H1 (cell line): ENCODE results near the gene SPOCK1. TPM values are rescaled to one million over a fixed set of nuclear protein-coding genes. Genes with fewer than 3 reads are reported as not detected.

Source experiments
- ASH2L ChIP-seq: fragments of 200-600, 300-600 bp; sonication (generic); IDR thresholded peaks from one replicate; pipeline ENCODE4 v1.7.1; 2017; ENCODE audit warnings: low read length
- BACH1 ChIP-seq: IDR thresholded peaks from 2 replicates; pipeline ENCODE4 v1.6.1; 2012; ENCODE audit warnings: low read length, improper control_type of control experiment
- POLR2A ChIP-seq, 2 experiments: IDR thresholded peaks; 1 replicate in 1 of 2; 2 replicates in 1 of 2; pipeline ENCODE4 v1.6.1; 2011; ENCODE audit warnings: low read depth in 2 of 2, low read length in 2 of 2, mild to moderate bottlenecking in 2 of 2; ENCODE audit errors: control extremely low read depth in 1 of 2
- POLR2AphosphoS5 ChIP-seq: IDR thresholded peaks from 2 replicates; pipeline ENCODE4 v1.6.1; 2011; ENCODE audit warnings: low read depth, low read length
- SUZ12 ChIP-seq: fragments of 200-600 bp; sonication (generic); IDR thresholded peaks from 2 replicates; pipeline ENCODE4 v1.6.1; 2012; ENCODE audit warnings: mild to moderate bottlenecking, inconsistent platforms, low read length, moderate library complexity, mixed read lengths
- TAF7 ChIP-seq: optimal IDR thresholded peaks from 2 replicates; pipeline ENCODE3; 2011; ENCODE audit warnings: low read depth, mild to moderate bottlenecking, inconsistent platforms, low read length, moderate library complexity, borderline replicate concordance
- ZNF274 ChIP-seq: IDR thresholded peaks from 2 replicates; pipeline ENCODE4 v1.7.0; 2012; ENCODE audit warnings: low read length, borderline replicate concordance; ENCODE audit errors: extremely low read depth
- polyA plus RNA-seq, 7 experiments: library from polyadenylated mRNA; depleted of rRNA in 3 of 7; stranded (reverse) in 5 of 7; unstranded in 2 of 7; fragments of >200 nt in 5 of 7; fragments of 200-250 nt in 2 of 7; gene quantifications; 1 replicate in 5 of 7; 2 replicates in 1 of 7; 4 replicates in 1 of 7; pipeline versions ENCODE4 v1.2.1 to v1.2.3, GENCODE V29; 2011 to 2013; ENCODE audit warnings: missing spikeins in 2 of 7, mixed read lengths in 2 of 7
- total RNA-seq: library from RNA; stranded (reverse); fragmentation: NEBNext Ultra II Directional; extraction: Animal tissue kit (Norgen Biotek cat#: 25700); gene quantifications from 2 replicates; pipeline ENCODE4 v1.2.1, GENCODE V29; 2021
- TF ChIP-seq, protein P1 (sequence below): IDR thresholded peaks from 2 replicates; pipeline ENCODE4 v1.6.1; 2012; ENCODE audit warnings: low read length, inconsistent platforms
- TF ChIP-seq, protein P2 (sequence below): fragments of 300-600 bp; sonication (generic); IDR thresholded peaks from 2 replicates; pipeline ENCODE4 v1.7.1; 2012; ENCODE audit warnings: low read length, moderate library complexity, mild to moderate bottlenecking, inconsistent platforms; ENCODE audit not compliant: insufficient replicate concordance

SPOCK1 gene
- total and polyA plus RNA-seq, 2 of the 8 experiments (the other 6 are each of a cell fraction or from before 2014, with no cell fraction given) = 6.9 to 18.1 TPM

- TF ChIP-seq, protein P1, sequence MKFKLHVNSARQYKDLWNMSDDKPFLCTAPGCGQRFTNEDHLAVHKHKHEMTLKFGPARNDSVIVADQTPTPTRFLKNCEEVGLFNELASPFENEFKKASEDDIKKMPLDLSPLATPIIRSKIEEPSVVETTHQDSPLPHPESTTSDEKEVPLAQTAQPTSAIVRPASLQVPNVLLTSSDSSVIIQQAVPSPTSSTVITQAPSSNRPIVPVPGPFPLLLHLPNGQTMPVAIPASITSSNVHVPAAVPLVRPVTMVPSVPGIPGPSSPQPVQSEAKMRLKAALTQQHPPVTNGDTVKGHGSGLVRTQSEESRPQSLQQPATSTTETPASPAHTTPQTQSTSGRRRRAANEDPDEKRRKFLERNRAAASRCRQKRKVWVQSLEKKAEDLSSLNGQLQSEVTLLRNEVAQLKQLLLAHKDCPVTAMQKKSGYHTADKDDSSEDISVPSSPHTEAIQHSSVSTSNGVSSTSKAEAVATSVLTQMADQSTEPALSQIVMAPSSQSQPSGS = no peak
- TF ChIP-seq BACH1 (no peak), TAF7 (no peak), ZNF274 (no peak), POLR2AphosphoS5 (no peak), POLR2A (IDR thresholded peaks at IDR 0.05; ENCODE audit: control extremely low read depth in 1 of 2, low read depth in 2 of 2, low read length in 2 of 2) (no peak), ASH2L (no peak), SUZ12 (no peak)
- TF ChIP-seq, protein P2, sequence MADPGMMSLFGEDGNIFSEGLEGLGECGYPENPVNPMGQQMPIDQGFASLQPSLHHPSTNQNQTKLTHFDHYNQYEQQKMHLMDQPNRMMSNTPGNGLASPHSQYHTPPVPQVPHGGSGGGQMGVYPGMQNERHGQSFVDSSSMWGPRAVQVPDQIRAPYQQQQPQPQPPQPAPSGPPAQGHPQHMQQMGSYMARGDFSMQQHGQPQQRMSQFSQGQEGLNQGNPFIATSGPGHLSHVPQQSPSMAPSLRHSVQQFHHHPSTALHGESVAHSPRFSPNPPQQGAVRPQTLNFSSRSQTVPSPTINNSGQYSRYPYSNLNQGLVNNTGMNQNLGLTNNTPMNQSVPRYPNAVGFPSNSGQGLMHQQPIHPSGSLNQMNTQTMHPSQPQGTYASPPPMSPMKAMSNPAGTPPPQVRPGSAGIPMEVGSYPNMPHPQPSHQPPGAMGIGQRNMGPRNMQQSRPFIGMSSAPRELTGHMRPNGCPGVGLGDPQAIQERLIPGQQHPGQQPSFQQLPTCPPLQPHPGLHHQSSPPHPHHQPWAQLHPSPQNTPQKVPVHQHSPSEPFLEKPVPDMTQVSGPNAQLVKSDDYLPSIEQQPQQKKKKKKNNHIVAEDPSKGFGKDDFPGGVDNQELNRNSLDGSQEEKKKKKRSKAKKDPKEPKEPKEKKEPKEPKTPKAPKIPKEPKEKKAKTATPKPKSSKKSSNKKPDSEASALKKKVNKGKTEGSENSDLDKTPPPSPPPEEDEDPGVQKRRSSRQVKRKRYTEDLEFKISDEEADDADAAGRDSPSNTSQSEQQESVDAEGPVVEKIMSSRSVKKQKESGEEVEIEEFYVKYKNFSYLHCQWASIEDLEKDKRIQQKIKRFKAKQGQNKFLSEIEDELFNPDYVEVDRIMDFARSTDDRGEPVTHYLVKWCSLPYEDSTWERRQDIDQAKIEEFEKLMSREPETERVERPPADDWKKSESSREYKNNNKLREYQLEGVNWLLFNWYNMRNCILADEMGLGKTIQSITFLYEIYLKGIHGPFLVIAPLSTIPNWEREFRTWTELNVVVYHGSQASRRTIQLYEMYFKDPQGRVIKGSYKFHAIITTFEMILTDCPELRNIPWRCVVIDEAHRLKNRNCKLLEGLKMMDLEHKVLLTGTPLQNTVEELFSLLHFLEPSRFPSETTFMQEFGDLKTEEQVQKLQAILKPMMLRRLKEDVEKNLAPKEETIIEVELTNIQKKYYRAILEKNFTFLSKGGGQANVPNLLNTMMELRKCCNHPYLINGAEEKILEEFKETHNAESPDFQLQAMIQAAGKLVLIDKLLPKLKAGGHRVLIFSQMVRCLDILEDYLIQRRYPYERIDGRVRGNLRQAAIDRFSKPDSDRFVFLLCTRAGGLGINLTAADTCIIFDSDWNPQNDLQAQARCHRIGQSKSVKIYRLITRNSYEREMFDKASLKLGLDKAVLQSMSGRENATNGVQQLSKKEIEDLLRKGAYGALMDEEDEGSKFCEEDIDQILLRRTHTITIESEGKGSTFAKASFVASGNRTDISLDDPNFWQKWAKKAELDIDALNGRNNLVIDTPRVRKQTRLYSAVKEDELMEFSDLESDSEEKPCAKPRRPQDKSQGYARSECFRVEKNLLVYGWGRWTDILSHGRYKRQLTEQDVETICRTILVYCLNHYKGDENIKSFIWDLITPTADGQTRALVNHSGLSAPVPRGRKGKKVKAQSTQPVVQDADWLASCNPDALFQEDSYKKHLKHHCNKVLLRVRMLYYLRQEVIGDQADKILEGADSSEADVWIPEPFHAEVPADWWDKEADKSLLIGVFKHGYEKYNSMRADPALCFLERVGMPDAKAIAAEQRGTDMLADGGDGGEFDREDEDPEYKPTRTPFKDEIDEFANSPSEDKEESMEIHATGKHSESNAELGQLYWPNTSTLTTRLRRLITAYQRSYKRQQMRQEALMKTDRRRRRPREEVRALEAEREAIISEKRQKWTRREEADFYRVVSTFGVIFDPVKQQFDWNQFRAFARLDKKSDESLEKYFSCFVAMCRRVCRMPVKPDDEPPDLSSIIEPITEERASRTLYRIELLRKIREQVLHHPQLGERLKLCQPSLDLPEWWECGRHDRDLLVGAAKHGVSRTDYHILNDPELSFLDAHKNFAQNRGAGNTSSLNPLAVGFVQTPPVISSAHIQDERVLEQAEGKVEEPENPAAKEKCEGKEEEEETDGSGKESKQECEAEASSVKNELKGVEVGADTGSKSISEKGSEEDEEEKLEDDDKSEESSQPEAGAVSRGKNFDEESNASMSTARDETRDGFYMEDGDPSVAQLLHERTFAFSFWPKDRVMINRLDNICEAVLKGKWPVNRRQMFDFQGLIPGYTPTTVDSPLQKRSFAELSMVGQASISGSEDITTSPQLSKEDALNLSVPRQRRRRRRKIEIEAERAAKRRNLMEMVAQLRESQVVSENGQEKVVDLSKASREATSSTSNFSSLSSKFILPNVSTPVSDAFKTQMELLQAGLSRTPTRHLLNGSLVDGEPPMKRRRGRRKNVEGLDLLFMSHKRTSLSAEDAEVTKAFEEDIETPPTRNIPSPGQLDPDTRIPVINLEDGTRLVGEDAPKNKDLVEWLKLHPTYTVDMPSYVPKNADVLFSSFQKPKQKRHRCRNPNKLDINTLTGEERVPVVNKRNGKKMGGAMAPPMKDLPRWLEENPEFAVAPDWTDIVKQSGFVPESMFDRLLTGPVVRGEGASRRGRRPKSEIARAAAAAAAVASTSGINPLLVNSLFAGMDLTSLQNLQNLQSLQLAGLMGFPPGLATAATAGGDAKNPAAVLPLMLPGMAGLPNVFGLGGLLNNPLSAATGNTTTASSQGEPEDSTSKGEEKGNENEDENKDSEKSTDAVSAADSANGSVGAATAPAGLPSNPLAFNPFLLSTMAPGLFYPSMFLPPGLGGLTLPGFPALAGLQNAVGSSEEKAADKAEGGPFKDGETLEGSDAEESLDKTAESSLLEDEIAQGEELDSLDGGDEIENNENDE = no peak
- TF ChIP-seq, all 59 proteins: peak for 0
Measured at GRCh38 chr5:137385064-137385463, 114.1 kb downstream of the SPOCK1 start (continued).
